Suprapubic skin (tissue), 4 donors: ENCODE results near the gene PLAGL2.

Source experiments
- EP300 ChIP-seq: sonication (generic); formaldehyde crosslinking; IDR thresholded peaks from one replicate; pipeline ENCODE4 v1.6.1; 2017; ENCODE audit warnings: antibody characterized with exemption
- POLR2A ChIP-seq, 2 donors: fragments of 450-650 bp; IDR thresholded peaks; one replicate each; pipeline ENCODE4 v1.6.1; 2017; ENCODE audit warnings: antibody characterized with exemption in 2 of 2, mild to moderate bottlenecking in 2 of 2, moderate library complexity in 2 of 2
- POLR2AphosphoS5 ChIP-seq, 3 donors: sonication (generic); formaldehyde crosslinking; IDR thresholded peaks; one replicate each; pipeline ENCODE4 v1.6.1; 2017; ENCODE audit warnings: antibody characterized with exemption in 3 of 3
- TF ChIP-seq, protein P1 (sequence below), 2 donors: fragments of 200-600 bp in 1 of 2; fragments of 450-650 bp in 1 of 2; sonication (generic) in 1 of 2; IDR thresholded peaks; one replicate each; pipeline ENCODE4 v1.5.1; 2016 to 2019; ENCODE audit warnings: antibody characterized with exemption in 2 of 2, mild to moderate bottlenecking in 1 of 2, moderate library complexity in 1 of 2

DNA sequence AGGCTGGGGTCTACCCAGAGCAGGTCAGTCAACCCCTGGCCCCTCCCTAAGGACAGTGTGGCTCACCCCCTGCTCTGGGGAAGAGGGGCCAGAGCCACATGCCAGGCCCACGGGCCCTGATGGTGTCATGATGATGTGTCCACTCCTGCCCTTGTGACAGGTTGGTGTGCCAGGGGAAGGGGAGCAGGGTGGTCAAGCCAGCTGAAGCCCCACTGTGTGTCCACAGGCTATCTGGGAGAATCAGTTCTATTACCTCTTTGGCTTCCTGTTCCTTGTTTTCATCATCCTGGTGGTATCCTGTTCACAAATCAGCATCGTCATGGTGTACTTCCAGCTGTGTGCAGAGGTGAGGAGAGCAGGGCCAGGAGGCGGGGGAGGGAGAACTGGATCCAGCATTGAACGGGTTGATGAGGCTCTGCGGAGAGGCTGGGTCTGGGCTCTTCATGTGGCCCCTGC lies 47.7 kb downstream of the PLAGL2 start:
- TF ChIP-seq, protein P1, sequence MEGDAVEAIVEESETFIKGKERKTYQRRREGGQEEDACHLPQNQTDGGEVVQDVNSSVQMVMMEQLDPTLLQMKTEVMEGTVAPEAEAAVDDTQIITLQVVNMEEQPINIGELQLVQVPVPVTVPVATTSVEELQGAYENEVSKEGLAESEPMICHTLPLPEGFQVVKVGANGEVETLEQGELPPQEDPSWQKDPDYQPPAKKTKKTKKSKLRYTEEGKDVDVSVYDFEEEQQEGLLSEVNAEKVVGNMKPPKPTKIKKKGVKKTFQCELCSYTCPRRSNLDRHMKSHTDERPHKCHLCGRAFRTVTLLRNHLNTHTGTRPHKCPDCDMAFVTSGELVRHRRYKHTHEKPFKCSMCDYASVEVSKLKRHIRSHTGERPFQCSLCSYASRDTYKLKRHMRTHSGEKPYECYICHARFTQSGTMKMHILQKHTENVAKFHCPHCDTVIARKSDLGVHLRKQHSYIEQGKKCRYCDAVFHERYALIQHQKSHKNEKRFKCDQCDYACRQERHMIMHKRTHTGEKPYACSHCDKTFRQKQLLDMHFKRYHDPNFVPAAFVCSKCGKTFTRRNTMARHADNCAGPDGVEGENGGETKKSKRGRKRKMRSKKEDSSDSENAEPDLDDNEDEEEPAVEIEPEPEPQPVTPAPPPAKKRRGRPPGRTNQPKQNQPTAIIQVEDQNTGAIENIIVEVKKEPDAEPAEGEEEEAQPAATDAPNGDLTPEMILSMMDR (IDR thresholded peaks at IDR 0.05): no peak
- TF ChIP-seq POLR2A (IDR thresholded peaks at IDR 0.05) (no peak), POLR2AphosphoS5 (IDR thresholded peaks at IDR 0.05) (no peak), EP300 (no peak)
